IPS-18a (cell line): Measurements from ENCODE around the gene AZU1.
A peak's percentile ranks its signal among the peaks of the same experiment; 100 is the strongest.

Experiments
- H3K27ac ChIP-seq: one replicate; pipeline ENCODE4 v1.5.1; 2013; ENCODE audit warnings: low read length
- H3K27me3 ChIP-seq: one replicate; pipeline ENCODE4 v1.6.1; 2013; ENCODE audit warnings: mild to moderate bottlenecking, low read length; ENCODE audit not compliant: control insufficient read depth, insufficient read depth
- H3K36me3 ChIP-seq: one replicate; pipeline ENCODE4 v1.6.1; 2013; ENCODE audit warnings: low read depth, low read length; ENCODE audit not compliant: control insufficient read depth
- H3K4me1 ChIP-seq: one replicate; pipeline ENCODE4 v1.6.1; 2013; ENCODE audit warnings: low read depth, low read length; ENCODE audit not compliant: control insufficient read depth
- H3K4me3 ChIP-seq: one replicate; pipeline ENCODE4 v1.5.1; 2013; ENCODE audit warnings: low read length
- H3K9ac ChIP-seq: one replicate; pipeline ENCODE4 v1.6.1; 2013; ENCODE audit warnings: mild to moderate bottlenecking, low read length, moderate library complexity
- H3K9me3 ChIP-seq: one replicate; pipeline ENCODE4 v1.6.1; 2013; ENCODE audit warnings: low read depth, low read length; ENCODE audit not compliant: control insufficient read depth

Gene AZU1

GRCh38 chr19:827710-828321 lies at the start of gene AZU1:
AZU1 (plus strand) TSS chr19:827837; CDS start chr19:827847, 10 bp downstream.
- H3K9ac ChIP-seq, result no peak within 1 kb of the TSS
- no peaks in the 10 kb centered on the region for H3K27me3 ChIP-seq
- no peaks in the 10 kb centered on the region for H3K9me3 ChIP-seq
- H3K4me1 ChIP-seq, result no peaks in the 10 kb centered on the region
- H3K36me3 ChIP-seq, result no peaks in the 10 kb centered on the region
- H3K4me3 ChIP-seq, result no peak within 1 kb of the TSS
- no peak within 1 kb of the TSS for H3K27ac ChIP-seq

GRCh38 chr19:778910-779653 lies 48.6 kb upstream of the AZU1 start:
- H3K27ac ChIP-seq, result no peak overlapping the region
- no peak overlapping the region for H3K9ac ChIP-seq
- H3K36me3 ChIP-seq, result no peaks in the 10 kb centered on the region
- H3K4me3 ChIP-seq, result no peak overlapping the region
- H3K9me3 ChIP-seq, result no peaks in the 10 kb centered on the region
- no peaks in the 10 kb centered on the region for H3K27me3 ChIP-seq
- peaks cover 13% of the 10 kb centered on the region for H3K4me1 ChIP-seq

GRCh38 chr19:780935-781334 lies 46.7 kb upstream of the AZU1 start:
- H3K4me1 ChIP-seq, result peaks cover 13% of the 10 kb centered on the region
- no peak overlapping the region for H3K27ac ChIP-seq
- H3K27me3 ChIP-seq, result no peaks in the 10 kb centered on the region
- H3K4me3 ChIP-seq, result no peak overlapping the region
- H3K36me3 ChIP-seq, result no peaks in the 10 kb centered on the region
- no peaks in the 10 kb centered on the region for H3K9me3 ChIP-seq
- no peak overlapping the region for H3K9ac ChIP-seq

GRCh38 chr19:781800-782184 lies 45.8 kb upstream of the AZU1 start:
- Histone ChIP-seq H3K36me3 (no peaks in the 10 kb centered on the region), H3K9me3 (no peaks in the 10 kb centered on the region), H3K27ac (no peak overlapping the region), H3K4me1 (peaks cover 13% of the 10 kb centered on the region), H3K27me3 (no peaks in the 10 kb centered on the region), H3K9ac (no peak overlapping the region), H3K4me3 (peak overlapping the region; percentile 45)

GRCh38 chr19:782185-782877 lies 45.3 kb upstream of the AZU1 start:
- Histone ChIP-seq H3K27ac (no peak overlapping the region), H3K27me3 (no peaks in the 10 kb centered on the region), H3K4me3 (peak overlapping the region; percentile 45), H3K4me1 (peaks cover 13% of the 10 kb centered on the region), H3K36me3 (no peaks in the 10 kb centered on the region), H3K9me3 (no peaks in the 10 kb centered on the region), H3K9ac (peak overlapping the region; percentile 18)

GRCh38 chr19:782878-783668 lies 44.6 kb upstream of the AZU1 start:
- Histone ChIP-seq H3K36me3 (no peaks in the 10 kb centered on the region), H3K9me3 (no peaks in the 10 kb centered on the region), H3K27ac (no peak overlapping the region), H3K27me3 (no peaks in the 10 kb centered on the region), H3K4me1 (peaks cover 13% of the 10 kb centered on the region), H3K9ac (peak overlapping the region; percentile 18), H3K4me3 (peak overlapping the region; percentile 45)

- Histone ChIP-seq H3K27me3 (no peaks in the 10 kb centered on the region), H3K4me3 (no peak overlapping the region), H3K9me3 (no peaks in the 10 kb centered on the region), H3K36me3 (no peaks in the 10 kb centered on the region), H3K27ac (no peak overlapping the region), H3K4me1 (peaks cover 22% of the 10 kb centered on the region), H3K9ac (no peak overlapping the region)
These were observed 43.1 kb upstream of the AZU1 start for GRCh38 chr19:784541-784940.

- Histone ChIP-seq H3K36me3 (no peaks in the 10 kb centered on the region), H3K27me3 (no peaks in the 10 kb centered on the region), H3K9me3 (no peaks in the 10 kb centered on the region), H3K9ac (no peak overlapping the region), H3K4me3 (no peak overlapping the region), H3K27ac (no peak overlapping the region), H3K4me1 (peaks cover 21% of the 10 kb centered on the region)
These were observed 40.1 kb upstream of the AZU1 start for GRCh38 chr19:787536-787935.

GRCh38 chr19:788686-788982 lies 39.0 kb upstream of the AZU1 start:
- H3K27me3 ChIP-seq, result no peaks in the 10 kb centered on the region
- peak overlapping the region; percentile 40 for H3K9ac ChIP-seq
- peaks cover 13% of the 10 kb centered on the region for H3K4me1 ChIP-seq
- H3K36me3 ChIP-seq, result no peaks in the 10 kb centered on the region
- H3K4me3 ChIP-seq, result no peak overlapping the region
- H3K27ac ChIP-seq, result no peak overlapping the region
- no peaks in the 10 kb centered on the region for H3K9me3 ChIP-seq

- Histone ChIP-seq H3K36me3 (no peaks in the 10 kb centered on the region), H3K9ac (peak overlapping the region; percentile 40), H3K4me3 (no peak overlapping the region)
These were observed 38.5 kb upstream of the AZU1 start for GRCh38 chr19:788983-789700.

GRCh38 chr19:789701-790060 lies 38.0 kb upstream of the AZU1 start:
- H3K4me3 ChIP-seq, result no peak overlapping the region
- H3K27me3 ChIP-seq, result no peaks in the 10 kb centered on the region
- H3K9ac ChIP-seq, result peak overlapping the region; percentile 40
- no peaks in the 10 kb centered on the region for H3K36me3 ChIP-seq
- H3K9me3 ChIP-seq, result no peaks in the 10 kb centered on the region
- H3K27ac ChIP-seq, result no peak overlapping the region
- H3K4me1 ChIP-seq, result peaks cover 13% of the 10 kb centered on the region

More at GRCh38 chr19:788983-789700, 38.5 kb upstream of the AZU1 start:
- H3K4me1 ChIP-seq, result peaks cover 13% of the 10 kb centered on the region
- H3K9me3 ChIP-seq, result no peaks in the 10 kb centered on the region
- peak overlapping the region; percentile 9 for H3K27ac ChIP-seq
- no peaks in the 10 kb centered on the region for H3K27me3 ChIP-seq
